OCI-LY7 (cell line): Measurements from ENCODE around the gene PLXDC1. TPM values are rescaled to one million over a fixed set of nuclear protein-coding genes. Genes with fewer than 3 reads are reported as not detected.

Experiments used
- BruUV-seq: library from RNA; stranded (reverse); fragments of 400-500 nt; replicated peaks from 2 replicates; lab custom pipeline; 2021; lab: Mats Ljungman, UMichigan
- CTCF ChIA-PET: fragments of 300-600 bp; sonication (Branson Sonifier 250); formaldehyde crosslinking; loops from one replicate; lab custom pipeline; 2022; ENCODE audit warnings: antibody characterized with exemption; ENCODE audit not compliant: unreplicated experiment; lab: Charles Lee
- POLR2A ChIA-PET: fragments of 300-600 bp; sonication (Branson Sonifier 250); formaldehyde crosslinking; loops from one replicate; lab custom pipeline; 2022; ENCODE audit warnings: antibody characterized with exemption; lab: Charles Lee
- DNase-seq: peaks from one replicate; pipeline ENCODE4 v3.0.0-alpha.2; 2015; ENCODE audit warnings: low spot score
- H2AFZ ChIP-seq: fragments of 200-600 bp; sonication (generic), shearing (Covaris generic); 2 replicates; pipeline ENCODE4 v1.6.1; 2014; ENCODE audit warnings: mild to moderate bottlenecking, antibody characterized with exemption, low read length, moderate library complexity
- H3K27ac ChIP-seq: fragments of 200-600 bp; sonication (generic); 2 replicates; pipeline ENCODE4 v1.5.1; 2014; ENCODE audit warnings: mixed run types, low read depth, mild to moderate bottlenecking, moderate library complexity, low read length, inconsistent platforms; ENCODE audit not compliant: poor library complexity, severe bottlenecking
- H3K36me3 ChIP-seq: fragments of 200-600 bp; sonication (generic); 2 replicates; pipeline ENCODE4 v1.6.1; 2014; ENCODE audit warnings: mild to moderate bottlenecking, antibody characterized with exemption, low read length, moderate library complexity, mixed read lengths; ENCODE audit not compliant: insufficient read depth
- H3K4me1 ChIP-seq: fragments of 200-600 bp; sonication (generic); 2 replicates; pipeline ENCODE4 v1.5.1; 2014; ENCODE audit warnings: mild to moderate bottlenecking, low read length; ENCODE audit not compliant: insufficient read depth, poor library complexity, severe bottlenecking
- H3K4me2 ChIP-seq: fragments of 200-600 bp; sonication (generic); 2 replicates; pipeline ENCODE4 v1.6.1; 2014; ENCODE audit warnings: mild to moderate bottlenecking, low read length
- H3K4me3 ChIP-seq: fragments of 200-600 bp; sonication (generic); 2 replicates; pipeline ENCODE4 v1.5.1; 2014; ENCODE audit warnings: mild to moderate bottlenecking, low read depth, low read length; ENCODE audit not compliant: poor library complexity, severe bottlenecking
- H3K79me2 ChIP-seq: fragments of 200-600 bp; sonication (generic); 2 replicates; pipeline ENCODE4 v1.6.1; 2016; ENCODE audit warnings: low read depth, mild to moderate bottlenecking, low read length, moderate library complexity, mixed read lengths; ENCODE audit not compliant: insufficient read depth
- H3K9me2 ChIP-seq: fragments of 200-600 bp; sonication (generic); 2 replicates; pipeline ENCODE4 v1.6.1; 2016; ENCODE audit warnings: mild to moderate bottlenecking, low read length, mixed read lengths; ENCODE audit not compliant: insufficient read depth
- H3K9me3 ChIP-seq: fragments of 200-600 bp; sonication (generic); 2 replicates; pipeline ENCODE4 v1.6.1; 2014; ENCODE audit warnings: mild to moderate bottlenecking, mixed run types, low read length, mixed read lengths
- H4K20me1 ChIP-seq: fragments of 200-600 bp; sonication (generic); 2 replicates; pipeline ENCODE4 v1.6.1; 2014; ENCODE audit warnings: mild to moderate bottlenecking, antibody characterized with exemption, low read length, moderate library complexity, mixed read lengths; ENCODE audit not compliant: insufficient read depth
- EZH2phosphoT487 ChIP-seq: fragments of 200-600 bp; sonication (generic); IDR thresholded peaks from 2 replicates; pipeline ENCODE4 v1.6.1; 2018; ENCODE audit warnings: low read depth, borderline replicate concordance, mild to moderate bottlenecking, mixed run types, antibody characterized with exemption, low read length, moderate library complexity, mixed read lengths
- intact Hi-C: fragments of 100-400 bp; cut with micrococcal nuclease; formaldehyde crosslinking; loops from one replicate; pipeline ENCODE4 v1.10.0; 2022; ENCODE audit not compliant: unreplicated experiment
- total RNA-seq, 2 experiments: library from RNA; depleted of rRNA in 1 of 2; stranded (reverse); fragments of >200 nt in 1 of 2; shearing (Covaris generic) in 1 of 2; gene quantifications; 2 replicates each; pipeline ENCODE4 v1.2.3, GENCODE V29; 2014 to 2022
- TF ChIP-seq, protein P1 (sequence below): fragments of 200-600 bp; sonication (generic); conservative IDR thresholded peaks from 2 replicates; pipeline ENCODE4 v1.5.1; 2014; ENCODE audit warnings: mild to moderate bottlenecking, antibody characterized with exemption, low read length, moderate library complexity, mixed read lengths

The PLXDC1 gene
- total RNA-seq, 2 experiments from 2014 or later = 0.13 to 0.67 TPM

DNA sequence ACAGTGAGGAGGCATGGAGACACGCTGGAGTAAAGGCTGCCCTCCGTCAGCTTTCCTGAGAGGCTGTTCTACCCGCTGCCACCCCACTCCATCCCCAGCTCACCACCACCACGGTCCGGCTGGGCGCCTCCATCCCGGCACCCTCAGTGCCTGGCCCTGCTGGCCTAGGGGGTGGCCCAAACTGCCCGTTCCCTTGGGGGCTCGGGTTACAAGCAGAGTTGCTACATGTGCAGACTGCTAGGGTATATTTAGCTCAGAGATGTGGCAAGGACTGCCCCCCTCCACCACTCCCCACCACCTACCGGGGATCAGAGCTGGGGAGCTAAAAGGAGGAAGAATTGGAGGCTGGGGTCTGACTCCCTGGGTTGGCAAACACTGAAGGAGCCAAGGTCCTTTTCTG is 41.9 kb upstream of the PLXDC1 start:
- CTCF ChIA-PET = no interaction called here
- no peak overlapping the region for H3K4me2 ChIP-seq
- H3K4me3 ChIP-seq = no peak overlapping the region
- POLR2A ChIA-PET = no interaction called here
- H2AFZ ChIP-seq = no peak overlapping the region
- peaks cover 51% of the 10 kb centered on the region for H3K36me3 ChIP-seq
- intact Hi-C loops = no loop called here
- no TSS peak for BruUV-seq
- H3K9me3 ChIP-seq = no peaks in the 10 kb centered on the region
- no peak overlapping the region for H3K27ac ChIP-seq
- TF ChIP-seq EZH2phosphoT487 = no peak
- TF ChIP-seq, protein P1, sequence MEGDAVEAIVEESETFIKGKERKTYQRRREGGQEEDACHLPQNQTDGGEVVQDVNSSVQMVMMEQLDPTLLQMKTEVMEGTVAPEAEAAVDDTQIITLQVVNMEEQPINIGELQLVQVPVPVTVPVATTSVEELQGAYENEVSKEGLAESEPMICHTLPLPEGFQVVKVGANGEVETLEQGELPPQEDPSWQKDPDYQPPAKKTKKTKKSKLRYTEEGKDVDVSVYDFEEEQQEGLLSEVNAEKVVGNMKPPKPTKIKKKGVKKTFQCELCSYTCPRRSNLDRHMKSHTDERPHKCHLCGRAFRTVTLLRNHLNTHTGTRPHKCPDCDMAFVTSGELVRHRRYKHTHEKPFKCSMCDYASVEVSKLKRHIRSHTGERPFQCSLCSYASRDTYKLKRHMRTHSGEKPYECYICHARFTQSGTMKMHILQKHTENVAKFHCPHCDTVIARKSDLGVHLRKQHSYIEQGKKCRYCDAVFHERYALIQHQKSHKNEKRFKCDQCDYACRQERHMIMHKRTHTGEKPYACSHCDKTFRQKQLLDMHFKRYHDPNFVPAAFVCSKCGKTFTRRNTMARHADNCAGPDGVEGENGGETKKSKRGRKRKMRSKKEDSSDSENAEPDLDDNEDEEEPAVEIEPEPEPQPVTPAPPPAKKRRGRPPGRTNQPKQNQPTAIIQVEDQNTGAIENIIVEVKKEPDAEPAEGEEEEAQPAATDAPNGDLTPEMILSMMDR = no peak
- no peaks in the 10 kb centered on the region; the same call in 1 of the 2 replicates for H4K20me1 ChIP-seq
- peaks cover 33% of the 10 kb centered on the region for H3K4me1 ChIP-seq
- no peaks in the 10 kb centered on the region for H3K9me2 ChIP-seq
- peaks cover 13% of the 10 kb centered on the region for H3K79me2 ChIP-seq
- DNase-seq = no peak

DNA sequence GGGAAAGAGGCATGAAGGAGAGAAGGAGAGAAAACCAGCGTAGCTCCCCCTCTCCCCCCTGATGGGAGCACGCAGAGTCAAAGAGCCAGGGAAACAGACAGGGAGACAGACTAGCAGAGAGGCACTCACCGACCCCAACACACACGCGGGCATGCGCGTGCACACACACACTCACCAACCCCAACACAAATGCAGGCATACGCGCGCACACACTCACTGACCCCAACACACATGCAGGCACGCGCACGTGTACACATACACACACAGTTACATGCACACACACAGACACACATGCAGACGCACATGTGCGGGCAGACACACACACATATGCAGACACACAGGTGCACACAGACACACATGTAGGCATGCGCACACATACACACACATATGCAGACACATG is 41.5 kb upstream of the PLXDC1 start:
- no peak for DNase-seq
- H3K9me3 ChIP-seq = no peaks in the 10 kb centered on the region
- peaks cover 13% of the 10 kb centered on the region for H3K79me2 ChIP-seq
- peaks cover 55% of the 10 kb centered on the region for H3K36me3 ChIP-seq
- no peak overlapping the region for H2AFZ ChIP-seq
- no peak overlapping the region for H3K27ac ChIP-seq
- ChIA-PET CTCF (no interaction called here), POLR2A (no interaction called here)
- no peak for TF ChIP-seq EZH2phosphoT487
- TF ChIP-seq, protein P1 = no peak
- no peaks in the 10 kb centered on the region for H3K9me2 ChIP-seq
- peaks cover 29% of the 10 kb centered on the region for H3K4me1 ChIP-seq
- no TSS peak for BruUV-seq
- H3K4me2 ChIP-seq = no peak overlapping the region
- H3K4me3 ChIP-seq = no peak overlapping the region
- intact Hi-C loops = no loop called here
- no peaks in the 10 kb centered on the region; the same call in 1 of the 2 replicates for H4K20me1 ChIP-seq

DNA sequence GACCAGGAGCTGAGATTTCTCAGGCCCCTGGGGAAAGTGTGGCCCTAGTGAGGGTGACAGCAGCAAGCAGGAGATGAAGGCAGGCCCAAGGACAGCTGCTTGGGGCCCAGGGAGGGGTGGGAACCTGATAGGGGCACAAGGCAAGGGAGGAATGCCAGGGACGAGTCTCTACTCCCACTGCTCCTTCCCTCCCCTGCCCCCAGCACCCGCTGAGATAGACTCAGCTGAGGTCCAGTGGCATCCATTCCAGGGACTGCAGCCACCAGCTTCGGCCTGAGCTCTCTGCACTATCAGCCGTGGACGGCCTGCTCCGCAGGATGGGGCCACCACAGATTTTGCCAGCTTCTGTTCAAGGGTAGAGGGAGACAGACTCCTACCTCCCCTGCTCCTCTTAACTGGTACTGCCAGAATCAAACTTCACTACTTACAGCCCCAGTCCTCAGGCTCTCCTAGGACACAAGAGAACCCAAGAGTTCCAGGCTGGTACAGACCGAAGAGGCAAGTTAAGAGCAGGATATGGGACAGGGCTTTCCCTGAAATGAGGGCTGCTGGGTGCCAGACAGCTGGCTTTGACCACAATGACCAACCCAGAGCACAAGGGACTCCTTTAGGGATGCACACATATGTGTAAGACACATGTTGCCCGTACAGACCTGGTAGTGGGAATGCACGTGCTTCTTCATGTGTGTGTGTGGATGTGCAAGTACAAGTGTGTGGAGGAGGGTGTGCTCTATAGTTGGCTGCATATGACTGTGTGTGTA is 40.5 kb upstream of the PLXDC1 start:
- no peaks in the 10 kb centered on the region; the same call in 1 of the 2 replicates for H4K20me1 ChIP-seq
- no peaks in the 10 kb centered on the region for H3K9me2 ChIP-seq
- peaks cover 65% of the 10 kb centered on the region for H3K36me3 ChIP-seq
- intact Hi-C loops = no loop called here
- DNase-seq = no peak
- H3K27ac ChIP-seq = no peak overlapping the region
- POLR2A ChIA-PET = interaction anchor here (0.5 to 0.6 kb wide), 2 partner anchors 278 to 696 kb away, joined by 4 to 5 read pairs; no protein-coding TSS in a partner anchor
- CTCF ChIA-PET = no interaction called here
- no peaks in the 10 kb centered on the region for H3K9me3 ChIP-seq
- no peak overlapping the region for H3K4me2 ChIP-seq
- peaks cover 27% of the 10 kb centered on the region for H3K4me1 ChIP-seq
- BruUV-seq = no TSS peak
- TF ChIP-seq, protein P1 = no peak
- no peak for TF ChIP-seq EZH2phosphoT487
- peaks cover 13% of the 10 kb centered on the region for H3K79me2 ChIP-seq
- no peak overlapping the region for H3K4me3 ChIP-seq
- no peak overlapping the region for H2AFZ ChIP-seq
